ENCODE data around the gene PARD3. TPM values are rescaled to one million over a fixed set of nuclear protein-coding genes. Genes with fewer than 3 reads are reported as not detected.

PARD3 gene
- total RNA-seq, 4 donors from 2014 or later, result 150 to 172 (median 165) TPM

DNA sequence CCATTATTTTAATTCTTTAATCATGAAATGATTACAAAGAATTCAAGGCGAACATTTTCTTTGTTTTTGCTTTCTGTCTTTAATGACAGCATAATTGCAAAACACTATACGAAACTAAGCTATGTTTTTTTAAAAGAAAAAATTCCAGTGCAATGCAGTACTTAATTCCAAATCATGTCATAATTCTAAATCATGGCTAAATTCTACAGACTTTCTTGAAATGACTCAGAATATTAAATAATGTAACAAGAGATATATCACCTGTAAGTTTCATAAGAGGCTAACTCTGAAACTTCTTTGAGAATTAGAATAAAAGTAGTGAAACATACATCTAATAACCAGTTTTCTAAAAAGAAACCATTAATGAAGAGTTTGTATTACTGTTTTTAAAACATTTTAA lies 671.6 kb downstream of the PARD3 start:
- intact Hi-C loops (cut with DNase I; ENCODE audit: low total_unique reads), result no loop called here
- no peak overlapping the region for H3K4me3 ChIP-seq (ENCODE audit: low read depth, poor library complexity, severe bottlenecking)
- no peak for DNase-seq (ENCODE audit: low spot score in 2 of 2)
- TF ChIP-seq, protein P1, sequence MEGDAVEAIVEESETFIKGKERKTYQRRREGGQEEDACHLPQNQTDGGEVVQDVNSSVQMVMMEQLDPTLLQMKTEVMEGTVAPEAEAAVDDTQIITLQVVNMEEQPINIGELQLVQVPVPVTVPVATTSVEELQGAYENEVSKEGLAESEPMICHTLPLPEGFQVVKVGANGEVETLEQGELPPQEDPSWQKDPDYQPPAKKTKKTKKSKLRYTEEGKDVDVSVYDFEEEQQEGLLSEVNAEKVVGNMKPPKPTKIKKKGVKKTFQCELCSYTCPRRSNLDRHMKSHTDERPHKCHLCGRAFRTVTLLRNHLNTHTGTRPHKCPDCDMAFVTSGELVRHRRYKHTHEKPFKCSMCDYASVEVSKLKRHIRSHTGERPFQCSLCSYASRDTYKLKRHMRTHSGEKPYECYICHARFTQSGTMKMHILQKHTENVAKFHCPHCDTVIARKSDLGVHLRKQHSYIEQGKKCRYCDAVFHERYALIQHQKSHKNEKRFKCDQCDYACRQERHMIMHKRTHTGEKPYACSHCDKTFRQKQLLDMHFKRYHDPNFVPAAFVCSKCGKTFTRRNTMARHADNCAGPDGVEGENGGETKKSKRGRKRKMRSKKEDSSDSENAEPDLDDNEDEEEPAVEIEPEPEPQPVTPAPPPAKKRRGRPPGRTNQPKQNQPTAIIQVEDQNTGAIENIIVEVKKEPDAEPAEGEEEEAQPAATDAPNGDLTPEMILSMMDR (IDR thresholded peaks at IDR 0.05), result no peak
- TF ChIP-seq POLR2A (IDR thresholded peaks at IDR 0.05), result no peak
- 86 to 88% methylated on average over 2 of the region's 2 CpGs for WGBS, 2 donors

DNA sequence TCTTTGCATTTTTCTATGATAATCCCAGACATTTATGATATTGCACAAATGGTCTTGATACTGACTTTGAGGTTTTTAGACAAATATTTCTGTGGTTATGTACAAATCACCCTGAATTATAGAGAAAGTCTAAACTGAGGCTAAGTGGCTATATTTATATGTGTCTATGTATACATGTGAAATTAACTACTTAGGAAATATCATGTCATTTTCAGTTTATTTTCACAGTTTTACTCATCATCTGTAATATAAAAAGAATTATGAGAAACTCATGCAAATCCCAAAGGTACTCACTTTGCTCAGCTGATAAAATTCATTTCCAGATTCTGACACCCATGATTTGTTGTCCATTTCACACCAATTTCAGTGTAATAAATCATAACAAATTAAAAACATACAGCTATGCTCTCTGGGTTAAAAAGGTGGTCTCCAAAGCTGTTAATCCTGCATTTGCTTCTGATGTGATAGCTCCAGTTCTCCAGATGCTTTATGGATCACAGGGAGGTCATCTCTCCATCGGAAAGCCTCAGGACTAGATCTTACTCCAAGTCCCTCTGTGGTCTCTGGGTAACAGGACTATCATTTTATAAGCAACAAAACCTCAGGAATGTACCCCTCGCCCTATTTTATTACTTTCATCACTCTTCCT lies 673.9 kb downstream of the PARD3 start:
- intact Hi-C loops (cut with DNase I; ENCODE audit: low total_unique reads), result no loop called here
- no peak for DNase-seq (ENCODE audit: low spot score in 2 of 2)
- H3K4me3 ChIP-seq (ENCODE audit: low read depth, poor library complexity, severe bottlenecking), result no peak overlapping the region
- TF ChIP-seq, protein P1 (IDR thresholded peaks at IDR 0.05), result no peak
- no peak for TF ChIP-seq POLR2A (IDR thresholded peaks at IDR 0.05)
- WGBS, 2 donors, result 81 to 88% methylated on average over 2 of the region's 2 CpGs

DNA sequence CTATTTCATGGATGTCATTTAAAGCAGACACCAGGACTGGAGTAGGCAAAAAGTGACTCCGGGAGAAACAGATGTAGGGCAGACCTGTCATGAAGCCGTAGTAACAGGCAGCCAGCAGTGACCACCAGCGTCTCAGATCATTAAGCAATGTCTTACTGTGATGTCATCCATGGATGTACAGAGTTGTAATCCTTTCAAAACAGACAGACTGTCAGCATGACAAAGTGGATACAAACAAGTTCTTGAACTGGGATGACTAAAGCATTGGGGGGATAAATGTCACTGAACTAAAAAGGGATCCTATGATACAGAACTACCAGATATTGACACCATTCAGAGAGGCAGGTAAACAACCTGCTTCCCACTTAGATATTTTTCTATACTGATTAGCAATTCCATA lies 675.5 kb downstream of the PARD3 start:
- TF ChIP-seq, protein P1 (IDR thresholded peaks at IDR 0.05), result no peak
- no peak for TF ChIP-seq POLR2A (IDR thresholded peaks at IDR 0.05)
- intact Hi-C loops (cut with DNase I; ENCODE audit: low total_unique reads), result no loop called here
- 88% methylated on average over 3 of the region's 3 CpGs for WGBS, 2 donors
- DNase-seq (ENCODE audit: low spot score in 2 of 2), result no peak
- no peak overlapping the region for H3K4me3 ChIP-seq (ENCODE audit: low read depth, poor library complexity, severe bottlenecking)

DNA sequence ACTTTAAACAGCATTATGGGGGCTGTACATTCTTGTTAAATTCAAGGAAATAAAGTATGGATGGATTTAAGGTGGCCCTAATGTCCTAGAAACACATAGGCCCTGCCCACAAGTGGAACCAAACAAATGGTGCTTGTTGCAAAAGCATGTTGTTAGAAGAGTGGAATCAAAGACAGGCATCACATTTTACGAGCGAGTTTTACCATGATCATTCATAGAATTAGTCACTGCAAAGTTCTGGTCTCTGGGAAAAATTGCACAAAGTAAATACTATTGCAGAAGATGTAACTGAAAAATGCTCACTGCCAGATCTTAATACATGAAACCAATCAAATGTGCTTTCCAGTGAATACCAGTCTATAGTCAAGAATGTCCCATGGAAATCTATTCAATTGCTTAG lies 677.1 kb downstream of the PARD3 start:
- DNase-seq (ENCODE audit: low spot score in 2 of 2), result no peak
- WGBS, 2 donors, result 93% methylated on average over 2 of the region's 2 CpGs
- TF ChIP-seq, protein P1 (IDR thresholded peaks at IDR 0.05), result no peak
- TF ChIP-seq POLR2A (IDR thresholded peaks at IDR 0.05), result no peak
- intact Hi-C loops (cut with DNase I; ENCODE audit: low total_unique reads), result no loop called here
- H3K4me3 ChIP-seq (ENCODE audit: low read depth, poor library complexity, severe bottlenecking), result no peak overlapping the region

DNA sequence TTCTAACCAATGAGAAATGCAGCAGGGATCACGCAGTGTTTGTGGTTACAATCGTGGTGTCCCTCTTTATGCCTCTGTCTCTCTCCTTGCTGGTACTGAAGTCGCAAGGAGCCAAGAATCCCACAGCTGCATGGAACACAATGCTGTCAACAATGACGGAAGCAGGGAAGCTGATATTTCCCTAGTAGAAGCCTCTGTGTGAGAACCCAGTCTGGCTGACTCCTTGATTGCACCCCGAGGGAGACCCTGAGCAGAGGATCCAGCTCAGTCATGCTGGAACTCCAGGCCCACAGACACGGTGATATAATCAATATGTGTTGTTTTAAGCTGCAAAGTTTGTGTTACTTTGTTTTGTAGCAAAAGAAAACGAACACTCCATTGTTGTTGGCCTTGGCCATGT lies 677.9 kb downstream of the PARD3 start:
- intact Hi-C loops (cut with DNase I; ENCODE audit: low total_unique reads), result no loop called here
- TF ChIP-seq, protein P1 (IDR thresholded peaks at IDR 0.05), result no peak
- no peak for TF ChIP-seq POLR2A (IDR thresholded peaks at IDR 0.05)
- DNase-seq (ENCODE audit: low spot score in 2 of 2), result no peak
- WGBS, 2 donors, result 91 to 97% methylated on average over 7 of the region's 7 CpGs
- no peak overlapping the region for H3K4me3 ChIP-seq (ENCODE audit: low read depth, poor library complexity, severe bottlenecking)

DNA sequence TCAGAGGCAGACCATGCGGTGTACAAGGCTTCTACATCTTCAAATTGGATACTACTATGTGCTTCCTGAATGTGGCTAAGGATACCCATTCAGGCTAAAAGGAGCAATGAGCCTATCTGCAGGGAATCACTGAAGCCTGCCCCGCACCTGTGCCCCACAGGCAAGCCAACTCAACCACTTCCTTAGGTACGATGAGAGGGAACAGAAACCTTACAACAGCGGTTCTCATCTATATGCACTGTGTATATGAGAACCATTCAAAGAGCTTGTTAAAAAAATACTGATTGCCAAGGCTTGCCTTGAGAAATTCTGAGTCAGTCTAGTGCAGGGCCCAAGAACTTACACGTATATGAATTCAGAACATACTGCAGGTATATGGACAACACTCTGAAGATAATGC lies 679.6 kb downstream of the PARD3 start:
- intact Hi-C loops (cut with DNase I; ENCODE audit: low total_unique reads), result no loop called here
- no peak overlapping the region for H3K4me3 ChIP-seq (ENCODE audit: low read depth, poor library complexity, severe bottlenecking)
- 63 to 84% methylated on average over 5 of the region's 5 CpGs for WGBS, 2 donors
- DNase-seq (ENCODE audit: low spot score in 2 of 2), result no peak
- TF ChIP-seq, protein P1 (IDR thresholded peaks at IDR 0.05), result no peak
- TF ChIP-seq POLR2A (IDR thresholded peaks at IDR 0.05), result no peak
